Measurements from ENCODE around the gene TNXB.

Gene TNXB

DNA sequence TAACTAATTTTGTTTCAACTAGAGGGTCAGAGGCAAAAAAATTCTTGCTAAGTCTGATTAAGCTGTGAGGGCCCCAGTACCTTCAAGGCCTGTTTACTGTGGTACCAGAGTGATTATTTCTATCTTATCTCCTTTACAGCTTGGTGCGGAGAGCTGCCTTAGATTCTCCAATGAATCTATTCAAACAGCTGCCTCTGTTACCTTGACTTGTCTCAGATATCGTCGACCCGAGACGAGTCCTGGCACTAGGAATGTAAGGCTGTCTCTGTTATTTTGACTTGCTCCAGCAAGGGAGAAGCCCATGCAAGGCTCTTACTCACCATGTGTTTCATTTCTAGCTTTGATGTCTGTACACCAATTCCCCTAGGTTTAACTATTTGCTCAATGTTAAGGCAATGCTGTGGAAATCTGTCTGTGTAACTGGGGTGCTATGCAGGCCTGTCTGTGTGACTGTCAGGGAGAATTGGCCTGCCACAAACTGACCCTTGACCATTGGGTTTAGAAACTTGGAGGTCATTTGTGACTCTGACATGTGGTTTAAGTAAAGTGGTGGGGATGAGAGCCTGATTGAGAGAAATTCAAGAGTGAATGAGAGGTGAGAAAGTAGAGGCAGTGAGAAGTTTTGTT lies 31.4 kb upstream of the TNXB start:
- in situ Hi-C loops (cut with HindIII; ENCODE audit: low sequenced_read_pairs): no loop called here

DNA sequence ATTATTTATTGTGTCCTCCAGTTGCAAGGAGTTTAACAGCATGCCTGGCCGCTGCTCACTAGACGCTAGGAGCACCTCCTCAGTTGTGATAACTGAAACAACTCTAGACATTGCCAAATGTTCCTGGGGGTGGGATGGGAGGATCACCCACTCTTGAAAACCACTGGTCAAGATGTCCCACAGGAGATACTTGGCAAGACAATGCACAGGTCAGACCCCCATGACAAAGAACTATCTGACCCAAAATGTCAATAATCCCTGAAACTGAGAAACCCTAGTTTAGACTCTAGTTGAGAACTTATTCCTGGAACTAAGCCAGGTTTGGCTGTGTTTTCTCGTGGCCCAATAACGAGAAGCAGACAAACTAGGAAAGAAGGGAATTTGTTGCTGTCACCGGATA lies 30.5 kb upstream of the TNXB start:
- in situ Hi-C loops (cut with HindIII; ENCODE audit: low sequenced_read_pairs): no loop called here

- in situ Hi-C loops (cut with HindIII; ENCODE audit: low sequenced_read_pairs): no loop called here
Measured at GRCh38 chr6:32137454-32137853, 28.3 kb upstream of the TNXB start.

- in situ Hi-C loops (cut with HindIII; ENCODE audit: low sequenced_read_pairs): no loop called here
Measured at GRCh38 chr6:32133786-32134185, 24.6 kb upstream of the TNXB start.

- in situ Hi-C loops (cut with HindIII; ENCODE audit: low sequenced_read_pairs): no loop called here
Measured at GRCh38 chr6:32132110-32132509, 23.0 kb upstream of the TNXB start.

GRCh38 chr6:32131439-32131948 lies 22.4 kb upstream of the TNXB start:
- in situ Hi-C loops (cut with HindIII; ENCODE audit: low sequenced_read_pairs): no loop called here

- in situ Hi-C loops (cut with HindIII; ENCODE audit: low sequenced_read_pairs): no loop called here
Measured at GRCh38 chr6:32129297-32130088, 20.4 kb upstream of the TNXB start.

- in situ Hi-C loops (cut with HindIII; ENCODE audit: low sequenced_read_pairs): no loop called here
Measured at GRCh38 chr6:32128751-32129296, 19.7 kb upstream of the TNXB start.

DNA sequence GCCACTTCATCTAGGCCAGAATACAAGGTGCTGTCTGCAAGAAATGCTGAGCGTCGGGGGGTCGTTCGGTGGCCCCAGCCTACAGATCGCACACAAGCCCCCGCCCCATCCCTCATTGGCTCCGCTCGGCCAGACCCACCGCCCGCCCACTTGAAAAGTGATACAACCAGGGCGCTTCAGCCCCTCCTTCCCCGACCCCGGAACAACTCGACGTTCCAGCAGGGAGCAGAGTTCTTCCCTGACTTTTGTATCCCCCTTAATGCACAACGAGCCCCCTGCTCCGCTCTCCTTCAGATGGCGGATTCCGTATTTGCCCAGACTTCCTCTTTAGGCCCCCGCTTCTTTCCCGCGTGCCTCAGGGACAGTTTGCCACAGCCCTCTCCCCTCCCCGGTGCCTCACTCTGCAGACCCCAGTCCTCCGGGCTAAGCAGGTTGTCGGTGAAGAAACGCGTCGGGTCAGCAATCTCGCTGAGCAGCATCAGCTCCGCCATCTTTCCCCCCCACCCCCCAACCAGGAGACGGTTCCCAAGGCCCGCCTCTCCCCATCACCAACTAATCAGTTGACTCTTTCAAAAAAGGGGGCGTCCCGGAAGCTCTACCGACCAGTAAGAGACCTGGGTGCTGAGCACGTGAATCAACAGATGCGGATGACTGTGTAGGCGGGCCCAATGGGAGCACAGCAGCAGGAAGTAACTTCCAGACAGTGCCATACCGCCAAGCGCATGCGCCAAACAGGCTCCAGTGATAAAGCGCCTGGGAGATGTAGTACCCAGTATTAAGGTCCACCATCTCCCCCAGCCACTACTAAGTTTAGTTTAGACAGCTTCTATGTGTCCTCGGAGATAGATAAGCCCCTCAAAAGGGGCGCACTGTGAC lies 18.8 kb upstream of the TNXB start, which contains the start of gene ATF6B:
Gene ATF6B, minus strand, starts transcription at position 530 of the 876 bp plus-strand sequence. Its CDS starts 39 bp downstream, at position 491.
- in situ Hi-C loops (cut with HindIII; ENCODE audit: low sequenced_read_pairs): no loop called here

GRCh38 chr6:32127409-32127716 lies 18.2 kb upstream of the TNXB start:
- in situ Hi-C loops (cut with HindIII; ENCODE audit: low sequenced_read_pairs): no loop called here

DNA sequence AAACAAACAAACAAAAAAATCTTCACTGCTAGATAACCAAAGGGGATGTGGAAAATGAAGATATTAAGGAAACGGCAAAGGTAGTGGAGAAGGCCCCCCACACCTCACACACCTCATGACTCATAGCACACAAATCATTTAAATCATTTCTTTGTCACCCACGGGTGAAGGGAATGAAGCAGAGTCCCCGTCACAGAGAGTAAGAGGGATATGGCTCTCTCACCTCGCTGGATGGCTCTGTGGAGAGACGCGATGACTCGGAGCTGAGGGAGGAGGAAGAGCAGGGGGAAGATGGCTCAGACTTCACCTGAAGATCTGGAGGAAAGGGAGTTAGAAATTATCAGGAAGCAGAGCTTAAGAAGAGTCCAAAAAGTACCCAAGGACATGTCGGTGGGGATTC lies 17.7 kb upstream of the TNXB start:
- in situ Hi-C loops (cut with HindIII; ENCODE audit: low sequenced_read_pairs): no loop called here

DNA sequence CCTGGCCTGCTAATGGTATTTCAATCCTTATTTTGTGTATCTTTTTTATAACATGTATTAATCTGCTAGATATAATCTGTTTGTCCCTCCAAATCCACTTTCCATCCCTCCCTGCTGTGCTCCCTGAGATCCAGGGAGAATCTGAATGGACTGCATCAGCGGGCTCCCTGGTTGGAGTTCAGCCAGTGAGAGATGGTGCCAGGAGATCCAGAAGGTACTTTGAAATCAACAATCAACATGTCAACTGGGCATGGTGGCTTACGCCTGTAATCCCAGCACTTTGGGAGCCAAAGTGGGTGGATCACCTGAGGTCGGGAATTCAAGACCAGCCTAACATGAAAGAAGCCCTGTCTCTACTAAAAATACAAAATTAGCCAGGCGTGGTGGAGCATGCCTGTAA lies 14.5 kb upstream of the TNXB start:
- in situ Hi-C loops (cut with HindIII; ENCODE audit: low sequenced_read_pairs): no loop called here

DNA sequence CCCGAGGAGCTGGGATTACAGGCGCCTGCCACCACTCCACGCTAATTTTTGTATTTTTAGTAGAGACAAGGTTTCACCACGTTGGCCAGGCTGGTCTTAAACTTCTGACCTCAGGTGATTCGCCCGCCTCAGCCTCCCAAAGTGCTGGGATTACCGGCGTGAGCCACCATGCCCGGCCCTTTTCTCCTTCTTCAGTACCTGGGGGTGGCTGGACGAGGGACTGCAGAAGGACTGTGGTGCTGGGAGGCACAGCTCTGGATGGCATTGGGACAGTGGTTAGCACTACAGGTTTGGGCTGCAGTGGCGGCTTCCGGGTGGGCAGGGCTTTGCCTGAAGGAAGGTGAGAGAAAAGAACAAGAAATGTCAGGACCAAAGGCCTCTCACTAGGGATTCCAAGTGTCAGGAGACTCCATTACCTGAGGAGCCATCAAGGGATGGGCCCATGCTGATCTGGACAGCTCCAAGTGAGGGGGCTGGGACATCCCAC lies 11.5 kb upstream of the TNXB start:
- in situ Hi-C loops (cut with HindIII; ENCODE audit: low sequenced_read_pairs): no loop called here

DNA sequence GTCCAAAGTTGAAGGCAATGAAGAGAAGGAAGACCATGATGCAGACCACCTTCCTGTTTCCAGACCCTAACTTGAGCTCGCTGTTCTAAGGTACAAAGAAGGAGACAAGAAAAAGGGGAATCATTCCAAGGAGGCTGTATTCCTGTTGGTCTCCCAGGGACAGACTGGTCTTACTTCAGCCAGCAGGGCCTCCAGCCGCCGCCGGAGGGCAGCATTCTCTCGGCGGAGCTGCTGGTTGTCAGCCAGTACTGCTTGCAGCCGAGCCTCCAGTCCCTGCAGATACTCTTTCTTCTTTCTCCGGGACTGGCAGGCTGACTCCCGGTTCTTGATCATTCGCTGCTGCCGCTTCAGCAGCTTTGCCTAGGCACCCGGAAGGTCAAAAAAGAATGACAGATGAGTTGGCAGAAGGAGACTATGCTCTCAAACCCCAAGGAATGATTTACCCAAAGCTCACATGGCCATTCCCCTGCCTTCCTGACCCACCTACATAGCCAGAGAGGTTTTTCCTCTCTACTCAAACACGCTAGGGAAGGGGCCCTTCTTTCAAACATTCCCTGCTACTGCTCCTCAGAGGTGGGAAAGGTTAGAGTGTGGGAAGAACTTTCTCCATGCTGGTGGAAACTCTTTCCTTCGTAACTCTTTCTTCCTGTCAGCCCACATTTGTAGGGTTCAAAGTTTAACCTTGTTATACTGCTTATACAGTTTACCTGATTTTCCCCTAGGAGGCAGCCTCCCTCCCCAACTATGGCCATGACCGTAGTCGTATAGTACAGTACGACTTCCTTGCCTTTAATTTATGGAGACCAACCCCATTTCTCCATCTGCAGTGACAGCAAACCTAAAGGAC lies 9.9 kb upstream of the TNXB start:
- in situ Hi-C loops (cut with HindIII; ENCODE audit: low sequenced_read_pairs): loop anchor here (10.0 kb wide), 1 partner anchor 66 kb away; the partner anchor contains the start of gene AGER

DNA sequence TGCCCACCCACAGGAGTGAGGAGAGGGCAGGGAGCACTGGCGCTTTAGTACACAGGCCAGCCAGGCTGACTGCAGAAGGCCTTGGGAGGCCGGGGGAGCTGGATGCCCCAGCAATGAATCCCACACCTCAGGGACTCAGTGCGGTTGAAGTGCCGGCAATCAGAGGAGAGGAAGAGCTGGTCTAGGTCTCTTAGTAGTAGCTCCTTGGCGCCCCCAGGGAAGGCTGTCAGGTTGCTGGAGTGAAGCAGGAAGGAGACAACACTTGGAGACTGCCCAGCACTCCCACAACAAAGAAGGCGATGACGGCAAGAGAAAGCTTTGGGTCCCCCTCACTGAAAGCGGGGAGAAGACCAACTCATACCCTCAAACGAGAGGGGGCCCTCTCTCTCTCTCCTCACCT lies 8.3 kb upstream of the TNXB start:
- in situ Hi-C loops (cut with HindIII; ENCODE audit: low sequenced_read_pairs): loop anchor here (10.0 kb wide), 1 partner anchor 67 kb away; the partner anchor contains the start of gene AGER

DNA sequence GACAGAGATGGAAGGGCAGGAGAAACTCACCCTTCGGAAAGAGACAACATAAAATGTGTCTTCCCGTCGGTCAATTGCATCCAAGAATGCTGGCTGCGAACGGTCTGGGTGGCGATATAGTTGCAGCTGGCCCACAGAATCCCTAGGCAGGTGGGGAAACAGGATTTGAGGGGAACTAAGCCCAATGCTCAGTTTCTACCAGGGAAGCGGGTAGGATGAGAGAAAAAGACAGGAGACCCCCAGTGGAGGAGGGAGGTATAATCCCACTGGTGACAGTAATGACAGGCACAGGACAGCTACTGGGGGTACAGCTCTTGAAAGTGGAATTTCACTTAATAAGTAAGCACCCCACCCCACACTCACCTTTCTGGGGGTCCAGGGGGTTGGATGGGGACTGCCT lies 7.5 kb upstream of the TNXB start:
- in situ Hi-C loops (cut with HindIII; ENCODE audit: low sequenced_read_pairs): loop anchor here (10.0 kb wide), 1 partner anchor 68 kb away; the partner anchor contains the start of gene AGER

DNA sequence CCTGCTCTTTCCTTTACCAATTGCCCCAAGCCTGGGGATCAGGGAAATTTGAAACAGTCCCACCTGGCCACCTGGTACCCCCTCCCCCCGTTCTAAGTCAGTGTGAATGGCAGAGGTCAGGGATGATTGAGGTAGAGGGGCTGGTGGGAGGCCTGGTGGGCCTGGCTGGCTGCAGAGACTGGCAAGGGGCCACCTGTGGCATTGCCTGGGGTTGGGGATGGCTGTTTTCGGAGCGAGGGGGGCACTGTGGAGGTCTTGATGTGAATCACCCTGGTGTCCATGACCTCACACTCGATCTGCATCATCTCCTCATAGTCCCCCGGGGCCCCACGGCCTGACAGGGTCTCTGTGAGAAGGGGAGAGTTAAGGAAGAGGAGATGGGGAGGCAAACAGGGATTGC lies 6.5 kb upstream of the TNXB start:
- in situ Hi-C loops (cut with HindIII; ENCODE audit: low sequenced_read_pairs): loop anchor here (10.0 kb wide), 1 partner anchor 69 kb away; the partner anchor contains the start of gene AGER

DNA sequence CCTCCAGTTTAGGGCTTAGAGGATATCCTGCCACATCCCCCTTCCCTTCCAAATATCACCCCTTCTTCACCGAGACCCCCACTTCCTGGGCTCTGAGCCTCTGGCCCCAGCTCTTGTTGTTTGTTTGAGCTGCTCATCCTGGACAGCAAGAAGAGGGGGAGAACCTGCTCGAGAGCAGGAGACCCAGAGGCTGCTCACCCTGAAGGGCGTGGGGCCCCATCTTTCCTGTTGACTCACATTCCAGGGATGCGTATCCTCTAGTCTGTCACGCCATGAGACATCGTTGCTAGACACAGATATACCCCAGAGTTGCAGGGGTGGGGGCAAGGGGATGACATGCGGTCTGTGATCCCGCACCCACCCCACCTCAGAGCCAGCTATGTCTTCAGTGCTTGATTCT lies 5.7 kb upstream of the TNXB start:
- in situ Hi-C loops (cut with HindIII; ENCODE audit: low sequenced_read_pairs): loop anchor here (10.0 kb wide), 1 partner anchor 70 kb away; the partner anchor contains the start of gene AGER
